Upper lobe of right lung (tissue), 1 donor: ENCODE measurements around the gene SNIP1. TPM values are rescaled to one million over a fixed set of nuclear protein-coding genes. Genes with fewer than 3 reads are reported as not detected.

ENCODE experiments used
- microRNA-seq: library from miRNA; unstranded; fragments of <30 nt; microRNA quantifications from one replicate; pipeline ENCODE4 v1.2.0, GENCODE V29; 2020; ENCODE audit warnings: borderline microRNAs expressed
- total RNA-seq: library from RNA; stranded (reverse); fragmentation: NEBNext Ultra II Directional; extraction: Animal tissue kit (Norgen Biotek cat#: 25700); gene quantifications from one replicate; pipeline ENCODE4 v1.2.1, GENCODE V29; 2021
- donor health status: DM: no; HTN: yes; CAD: no; lungs with severe emphysema.

Gene SNIP1
- total RNA-seq, 1 donor from 2014 or later = 18.6 TPM

Small RNA genes lying within 50 kb of the gene (microRNA-seq; reads per million reads assigned to microRNA genes)
- gene MIR5581 = not detected

Other genes with a start within 250 kb of the SNIP1 start
- gene ZC3H12A, start 79.7 kb downstream of the SNIP1 start, total RNA-seq = 22.9 TPM
- 64.5 TPM for gene MEAF6, start 39.5 kb downstream of the SNIP1 start, total RNA-seq
- gene DNALI1, start 2.6 kb upstream of the SNIP1 start, total RNA-seq = 13.2 TPM
- 36.5 TPM for gene GNL2, start 41.6 kb upstream of the SNIP1 start, total RNA-seq
- gene RSPO1, start 80.6 kb upstream of the SNIP1 start, total RNA-seq = 9.1 TPM
- gene CDCA8, start 138.2 kb upstream of the SNIP1 start, total RNA-seq = 0.78 TPM
- 1.4 TPM for gene EPHA10, start 210.8 kb upstream of the SNIP1 start, total RNA-seq
- gene MANEAL, start 239.6 kb upstream of the SNIP1 start, total RNA-seq = 6.9 TPM